Esophagus squamous epithelium (tissue), 5 donors: ENCODE data around the gene CDH9. TPM values are rescaled to one million over a fixed set of nuclear protein-coding genes. Genes with fewer than 3 reads are reported as not detected.

Experiments
- DNase-seq: peaks from one replicate; lab custom pipeline; 2025; lab: John Stamatoyannopoulos, UW
- H3K27ac ChIP-seq, 4 donors: fragments of 200-600 bp; sonication (generic); one replicate each; pipeline ENCODE4 v1.5.1; 2016 to 2019; ENCODE audit warnings: mild to moderate bottlenecking in 1 of 4
- H3K27me3 ChIP-seq, 4 donors: fragments of 200-600 bp; sonication (generic); 1 replicate in 3 of 4; 2 replicates in 1 of 4; pipeline versions ENCODE4 v1.5.1 to v1.6.0; 2017 to 2021; ENCODE audit warnings: antibody characterized with exemption in 1 of 4
- H3K36me3 ChIP-seq, 3 donors: fragments of 200-600 bp; sonication (generic); one replicate each; pipeline ENCODE4 v1.5.1; 2016 to 2019
- H3K4me1 ChIP-seq, 3 donors: fragments of 200-600 bp; sonication (generic); one replicate each; pipeline ENCODE4 v1.5.1; 2017 to 2019
- H3K4me3 ChIP-seq, 4 donors: fragments of 200-600 bp; sonication (generic); 1 replicate in 3 of 4; 2 replicates in 1 of 4; pipeline ENCODE4 v1.5.1; 2016 to 2019; ENCODE audit warnings: mild to moderate bottlenecking in 2 of 4, moderate library complexity in 1 of 4
- H3K9me3 ChIP-seq, 3 donors: fragments of 200-600 bp; sonication (generic); one replicate each; pipeline ENCODE4 v1.5.1; 2016 to 2019
- CTCF ChIP-seq, 6 experiments: fragments of 450-650 bp in 4 of 6; fragments of 200-600 bp in 2 of 6; sonication (generic) in 2 of 6; IDR thresholded peaks; one replicate each; pipeline ENCODE4 v1.5.1; 2016 to 2019; ENCODE audit warnings: antibody characterized with exemption in 6 of 6, mild to moderate bottlenecking in 4 of 6, moderate library complexity in 4 of 6
- POLR2A ChIP-seq, 4 donors: fragments of 450-650 bp; IDR thresholded peaks; one replicate each; pipeline ENCODE4 v1.6.1; 2017; ENCODE audit warnings: antibody characterized with exemption in 4 of 4, mild to moderate bottlenecking in 4 of 4, moderate library complexity in 3 of 4
- WGBS, 2 donors: methylation state at CpG; one replicate each; pipeline ENCODE4 v1.1.5; 2018; 5-methylcytosine and 5-hydroxymethylcytosine counted together
- intact Hi-C: fragments of 100-400 bp; cut with DNase I; formaldehyde crosslinking; loops from one replicate; pipeline ENCODE4 v1.15.0; 2022
- total RNA-seq, 4 donors: library from RNA; depleted of rRNA; stranded (reverse); fragments of >200 nt; gene quantifications; one replicate each; pipeline ENCODE4 v1.1.0, GENCODE V29; 2016
- donor health status: DM: yes; HTN: yes; CAD: no.

CDH9 gene
- total RNA-seq, 4 donors from 2014 or later, result not detected

DNA sequence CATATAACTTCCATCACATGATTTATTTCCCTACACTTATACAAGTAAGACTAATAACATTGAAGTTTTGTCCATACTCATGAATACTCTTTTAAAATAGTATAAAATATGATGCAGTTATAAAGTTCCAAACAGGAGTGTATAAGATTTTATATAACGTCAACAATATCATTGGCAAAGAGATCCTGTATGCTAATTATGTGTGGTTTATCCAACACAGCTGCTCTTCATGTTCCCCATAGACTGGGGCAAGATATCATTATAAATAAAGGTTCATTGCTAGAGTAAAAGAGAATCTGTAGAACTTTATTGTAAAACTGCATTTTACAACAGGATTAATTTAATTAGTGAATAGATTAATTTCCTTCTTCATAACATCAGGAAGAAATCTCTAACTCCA, 16.9 kb downstream of the CDH9 start:
- TF ChIP-seq CTCF (IDR thresholded peaks at IDR 0.05) (no peak), POLR2A (IDR thresholded peaks at IDR 0.05) (no peak)
- Histone ChIP-seq H3K27me3 (peaks cover 0 to 4% (median 0%) of the 10 kb centered on the region in 4 donors), H3K9me3 (no peaks in the 10 kb centered on the region), H3K4me1 (no peaks in the 10 kb centered on the region), H3K36me3 (no peaks in the 10 kb centered on the region), H3K4me3 (no peak overlapping the region), H3K27ac (no peak overlapping the region)
- intact Hi-C loops, result no loop called here
- no peak for DNase-seq
- WGBS, 2 donors, result 39 to 71% methylated on average over 1 of the region's 1 CpG

DNA sequence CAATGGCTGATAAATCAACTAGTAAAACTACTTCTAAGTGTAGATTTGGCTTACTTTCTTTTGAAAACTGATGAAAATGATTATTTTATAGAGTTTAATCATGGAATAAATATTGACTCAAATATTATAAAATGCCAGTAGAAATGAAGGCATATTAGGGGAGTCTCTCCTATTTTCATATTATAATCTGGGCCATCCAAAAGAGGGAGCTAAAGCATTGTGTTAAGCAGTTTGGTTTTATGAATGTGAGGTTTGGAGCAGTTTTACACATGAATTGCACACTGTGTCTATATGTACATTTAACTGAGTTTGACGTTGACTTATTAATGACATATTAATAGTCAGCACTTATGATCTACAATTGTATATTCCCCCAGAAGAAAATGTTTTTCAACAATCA, 17.4 kb downstream of the CDH9 start:
- Histone ChIP-seq H3K27me3 (peaks cover 0 to 4% (median 0%) of the 10 kb centered on the region in 4 donors), H3K9me3 (no peaks in the 10 kb centered on the region), H3K36me3 (no peaks in the 10 kb centered on the region), H3K4me3 (no peak overlapping the region), H3K27ac (no peak overlapping the region), H3K4me1 (no peaks in the 10 kb centered on the region)
- TF ChIP-seq POLR2A (IDR thresholded peaks at IDR 0.05), result no peak
- TF ChIP-seq CTCF (IDR thresholded peaks at IDR 0.05), result no peak
- intact Hi-C loops, result no loop called here
- 19 to 31% methylated on average over 1 of the region's 1 CpG for WGBS, 2 donors
- no peak for DNase-seq

DNA sequence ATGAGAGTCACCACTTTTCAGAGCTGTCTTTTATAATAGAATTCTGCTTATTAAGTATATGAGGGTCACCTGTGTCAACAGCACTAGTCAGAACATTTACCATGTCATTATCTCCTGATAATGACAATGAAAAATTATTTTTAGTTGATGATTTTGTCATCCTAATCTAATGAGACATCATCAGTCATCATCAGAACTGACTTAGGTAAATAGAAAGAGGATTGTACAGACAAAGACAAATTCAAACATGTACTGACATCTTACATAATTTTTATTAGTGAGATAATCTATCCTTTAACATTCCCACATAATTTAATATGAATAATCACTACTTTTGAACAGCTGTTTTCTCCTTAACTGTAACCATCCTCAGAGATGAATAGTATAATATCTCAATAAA, 22.6 kb downstream of the CDH9 start:
- TF ChIP-seq POLR2A (IDR thresholded peaks at IDR 0.05) (no peak), CTCF (IDR thresholded peaks at IDR 0.05) (no peak)
- H3K4me3 ChIP-seq, result no peak overlapping the region
- no peak overlapping the region for H3K27ac ChIP-seq
- H3K36me3 ChIP-seq, result no peaks in the 10 kb centered on the region
- intact Hi-C loops, result no loop called here
- no peak for DNase-seq
- H3K27me3 ChIP-seq, result peaks cover 0 to 4% (median 0%) of the 10 kb centered on the region in 4 donors
- no peaks in the 10 kb centered on the region for H3K4me1 ChIP-seq
- no peaks in the 10 kb centered on the region for H3K9me3 ChIP-seq

- Histone ChIP-seq H3K4me1 (no peaks in the 10 kb centered on the region), H3K9me3 (no peaks in the 10 kb centered on the region), H3K27me3 (no peaks in the 10 kb centered on the region), H3K27ac (no peak overlapping the region), H3K4me3 (no peak overlapping the region), H3K36me3 (no peaks in the 10 kb centered on the region)
- WGBS, 2 donors, result 74 to 85% methylated on average over 4 of the region's 4 CpGs
- intact Hi-C loops, result no loop called here
- TF ChIP-seq CTCF (IDR thresholded peaks at IDR 0.05) (no peak), POLR2A (IDR thresholded peaks at IDR 0.05) (no peak)
- no peak for DNase-seq
These were observed 27.1 kb downstream of the CDH9 start for GRCh38 chr5:27011274-27011673.

DNA sequence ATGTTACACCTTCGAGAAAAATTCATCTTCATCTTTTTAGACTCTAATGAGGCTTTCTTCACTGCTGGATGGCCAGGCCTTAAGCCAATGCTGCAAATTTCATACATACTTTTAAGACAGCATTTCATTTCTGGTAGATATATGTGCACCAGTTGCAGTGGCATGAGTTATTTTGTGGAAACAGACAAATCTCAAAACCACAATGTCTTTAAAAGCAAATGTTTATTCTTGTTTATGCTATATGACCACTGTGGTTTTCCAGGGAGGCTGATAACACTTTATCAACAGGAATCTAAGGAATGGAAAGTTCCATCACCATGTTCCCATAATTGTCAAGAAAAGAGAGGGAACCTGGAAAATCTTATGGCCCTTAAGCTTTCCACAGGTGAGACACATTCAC, 27.7 kb downstream of the CDH9 start:
- Histone ChIP-seq H3K9me3 (no peaks in the 10 kb centered on the region), H3K27ac (no peak overlapping the region), H3K27me3 (no peaks in the 10 kb centered on the region), H3K4me1 (no peaks in the 10 kb centered on the region), H3K36me3 (no peaks in the 10 kb centered on the region), H3K4me3 (no peak overlapping the region)
- 80 to 100% methylated on average over 1 of the region's 1 CpG for WGBS, 2 donors
- no peak for TF ChIP-seq CTCF (IDR thresholded peaks at IDR 0.05)
- TF ChIP-seq POLR2A (IDR thresholded peaks at IDR 0.05), result no peak
- intact Hi-C loops, result no loop called here
- no peak for DNase-seq
